RWPE1 (cell line): ENCODE results near the gene CAPS.
"Not testable (repeated sequence)": the region's sequence is repeated elsewhere in the genome, so short reads cannot be mapped to it uniquely, and the experiment has no call there.

Experiments used
- CTCF ChIA-PET: fragments of 350-600 bp; sonication (Branson Sonifier 250); formaldehyde crosslinking; extraction: SDS; loops from one replicate; lab custom pipeline; 2021; lab: Yijun Ruan, JAX
- POLR2A ChIA-PET: fragments of 400-600 bp; formaldehyde crosslinking; extraction: SDS; loops from one replicate; lab custom pipeline; 2020; ENCODE audit warnings: antibody characterized with exemption; ENCODE audit not compliant: low non-redundant PET; lab: Yijun Ruan, JAX
- DNase-seq: peaks from one replicate; pipeline ENCODE4 v3.0.0; 2012; ENCODE audit warnings: low spot score
- H3K27ac ChIP-seq: fragments of 450-650 bp; 2 replicates; pipeline ENCODE4 v1.5.1; 2017
- CTCF ChIP-seq: fragments of 450-650 bp; conservative IDR thresholded peaks from 2 replicates; pipeline ENCODE4 v1.5.1; 2017; ENCODE audit warnings: low read depth, mild to moderate bottlenecking

Gene CAPS

GRCh38 chr19:5960005-5961001 is 46.2 kb downstream of the CAPS start:
- ChIA-PET CTCF (interaction anchor here (0.8 to 1.0 kb wide), 2 partner anchors 8 to 9 kb away, joined by 3 read pairs; no protein-coding TSS in a partner anchor), POLR2A (interaction anchor here (0.6 kb wide), 1 partner anchor 504 kb away, joined by 3 read pairs; the partner anchor contains the start of gene CRB3)
- TF ChIP-seq CTCF = no peak
- DNase-seq = no peak
- peak overlapping the region; percentile 29 for H3K27ac ChIP-seq

GRCh38 chr19:5961641-5961968 is 47.6 kb downstream of the CAPS start:
- H3K27ac ChIP-seq = peak overlapping the region; percentile 29
- CTCF ChIA-PET, POLR2A ChIA-PET, DNase-seq: not testable (repeated sequence)

GRCh38 chr19:5961969-5962945 is 48.2 kb downstream of the CAPS start:
- TF ChIP-seq CTCF = no peak
- ChIA-PET CTCF (interaction anchor here (0.6 kb wide), 1 partner anchor 15 kb away, joined by 3 read pairs; no protein-coding TSS in a partner anchor), POLR2A (no interaction called here)
- peak overlapping the region; percentile 29 for H3K27ac ChIP-seq
- no peak for DNase-seq

GRCh38 chr19:5963259-5963658 is 49.2 kb downstream of the CAPS start:
- POLR2A ChIA-PET, DNase-seq, CTCF ChIA-PET: not testable (repeated sequence)
- peak overlapping the region; percentile 19; the same call in 1 of the 2 replicates for H3K27ac ChIP-seq

GRCh38 chr19:5963855-5964254 is 49.8 kb downstream of the CAPS start:
- DNase-seq = no peak
- ChIA-PET POLR2A (no interaction called here), CTCF (no interaction called here)
- TF ChIP-seq CTCF = no peak
- peak overlapping the region; percentile 19; the same call in 1 of the 2 replicates for H3K27ac ChIP-seq

GRCh38 chr19:5964816-5965565 is 50.9 kb downstream of the CAPS start:
- ChIA-PET CTCF (no interaction called here), POLR2A (interaction anchor here (0.6 kb wide), 1 partner anchor 22 kb away, joined by 3 read pairs; no protein-coding TSS in a partner anchor)
- DNase-seq = no peak

More at GRCh38 chr19:5964816-5965565, 50.9 kb downstream of the CAPS start:
- no peak for TF ChIP-seq CTCF
- H3K27ac ChIP-seq = no peak overlapping the region
